Neural cell (in vitro differentiated cells): ENCODE results near the gene SYT6. TPM values are rescaled to one million over a fixed set of nuclear protein-coding genes. Genes with fewer than 3 reads are reported as not detected.

ENCODE experiments used
- H2AFZ ChIP-seq: fragments of 200-600, 300-800 bp; sonication (generic), shearing (Covaris generic); 2 replicates; pipeline ENCODE4 v1.6.0; 2014; ENCODE audit warnings: low read depth, mild to moderate bottlenecking, antibody characterized with exemption, low read length, moderate library complexity
- H3F3A ChIP-seq: fragments of 200-600 bp; shearing (Covaris generic); 2 replicates; pipeline ENCODE4 v1.6.1; 2016; ENCODE audit warnings: mild to moderate bottlenecking, moderate library complexity, mixed read lengths, antibody characterized with exemption, low read length; ENCODE audit not compliant: insufficient read depth, poor library complexity, severe bottlenecking
- H3K27ac ChIP-seq: fragments of 200-600, 300-800 bp; sonication (generic), shearing (Covaris generic); 2 replicates; pipeline ENCODE4 v1.5.1; 2014; ENCODE audit warnings: mild to moderate bottlenecking, low read length, moderate library complexity
- H3K27me3 ChIP-seq: fragments of 300-800, 200-600 bp; sonication (generic), shearing (Covaris generic); 2 replicates; pipeline ENCODE4 v1.6.0; 2014; ENCODE audit warnings: mild to moderate bottlenecking, low read depth, low read length, moderate library complexity; ENCODE audit not compliant: insufficient read depth
- H3K36me3 ChIP-seq: fragments of 300-800, 200-600 bp; sonication (generic), shearing (Covaris generic); 2 replicates; pipeline ENCODE4 v1.5.1; 2014; ENCODE audit warnings: mild to moderate bottlenecking, antibody characterized with exemption, low read length, moderate library complexity; ENCODE audit not compliant: insufficient read depth
- H3K4me2 ChIP-seq: fragments of 300-800, 200-600 bp; sonication (generic), shearing (Covaris generic); 2 replicates; pipeline ENCODE4 v1.6.0; 2014; ENCODE audit warnings: mild to moderate bottlenecking, low read length
- H3K4me3 ChIP-seq: fragments of 300-800, 200-600 bp; sonication (generic), shearing (Covaris generic); 2 replicates; pipeline ENCODE4 v1.5.1; 2014; ENCODE audit warnings: mild to moderate bottlenecking, low read length, moderate library complexity
- H3K79me2 ChIP-seq: fragments of 200-600 bp; shearing (Covaris generic); replicated peaks from 2 replicates; pipeline ENCODE4 v1.6.0; 2014; ENCODE audit warnings: mild to moderate bottlenecking, low read length, moderate library complexity; ENCODE audit not compliant: insufficient read depth
- H3K9ac ChIP-seq: fragments of 300-800, 200-600 bp; sonication (generic), shearing (Covaris generic); 2 replicates; pipeline ENCODE4 v1.6.1; 2016; ENCODE audit warnings: mild to moderate bottlenecking, low read length, mixed read lengths
- H3K9me2 ChIP-seq: fragments of 200-600 bp; shearing (Covaris generic); 2 replicates; pipeline ENCODE4 v1.6.1; 2016; ENCODE audit warnings: mild to moderate bottlenecking, low read length, mixed read lengths; ENCODE audit not compliant: insufficient read depth
- H3K9me3 ChIP-seq: fragments of 200-600, 300-800 bp; sonication (generic), shearing (Covaris generic); 2 replicates; pipeline ENCODE4 v1.6.1; 2016; ENCODE audit warnings: mild to moderate bottlenecking, mixed run types, low read length, moderate library complexity, mixed read lengths
- H4K20me1 ChIP-seq: fragments of 200-600 bp; shearing (Covaris generic); 2 replicates; pipeline ENCODE4 v1.6.1; 2016; ENCODE audit warnings: mild to moderate bottlenecking, mixed run types; ENCODE audit not compliant: insufficient read depth
- CTCF ChIP-seq: fragments of 450-650 bp; IDR thresholded peaks from 2 replicates; pipeline ENCODE4 v1.5.1; 2014; ENCODE audit warnings: antibody characterized with exemption, mild to moderate bottlenecking, moderate library complexity; ENCODE audit not compliant: poor library complexity, severe bottlenecking
- EP300 ChIP-seq: fragments of 450-650 bp; conservative IDR thresholded peaks from 2 replicates; pipeline ENCODE4 v1.6.1; 2014; ENCODE audit warnings: antibody characterized with exemption, mild to moderate bottlenecking, moderate library complexity; ENCODE audit not compliant: poor library complexity, severe bottlenecking
- EZH2 ChIP-seq: fragments of 200-600, 300-800 bp; shearing (Covaris generic), sonication (generic); IDR thresholded peaks from 2 replicates; pipeline ENCODE4 v1.6.1; 2014; ENCODE audit warnings: antibody characterized with exemption, low read length, borderline replicate concordance, mild to moderate bottlenecking; ENCODE audit not compliant: insufficient read depth, poor library complexity, severe bottlenecking
- MXI1 ChIP-seq: fragments of 450-650 bp; conservative IDR thresholded peaks from 2 replicates; pipeline ENCODE4 v1.6.1; 2014; ENCODE audit warnings: antibody characterized with exemption, mild to moderate bottlenecking; ENCODE audit not compliant: poor library complexity, severe bottlenecking
- POLR2AphosphoS5 ChIP-seq: IDR thresholded peaks from 2 replicates; pipeline ENCODE4 v1.6.1; 2012
- RAD21 ChIP-seq: fragments of 450-650 bp; conservative IDR thresholded peaks from 2 replicates; pipeline ENCODE4 v1.6.1; 2014; ENCODE audit warnings: antibody characterized with exemption, mild to moderate bottlenecking, moderate library complexity
- REST ChIP-seq: IDR thresholded peaks from 2 replicates; pipeline ENCODE4 v1.6.1; 2012; ENCODE audit warnings: borderline replicate concordance
- SMC3 ChIP-seq: fragments of 450-650 bp; conservative IDR thresholded peaks from 2 replicates; pipeline ENCODE4 v1.6.1; 2014; ENCODE audit warnings: antibody characterized with exemption, mild to moderate bottlenecking, moderate library complexity; ENCODE audit not compliant: poor library complexity
- TAF1 ChIP-seq: IDR thresholded peaks from 2 replicates; pipeline ENCODE4 v1.6.1; 2012; ENCODE audit warnings: low read depth
- polyA plus RNA-seq: library from polyadenylated mRNA; depleted of rRNA; stranded (reverse); fragments of >200 nt; gene quantifications from 2 replicates; pipeline ENCODE4 v1.2.3, GENCODE V29; 2014

The SYT6 gene
- polyA plus RNA-seq, 1 donor from 2014 or later: 8.1 TPM

GRCh38 chr1:114091711-114092110 is 62.0 kb downstream of the SYT6 start:
- TF ChIP-seq MXI1: no peak
- no peak for TF ChIP-seq REST
- no peak for TF ChIP-seq TAF1
- TF ChIP-seq SMC3: no peak
- no peak for TF ChIP-seq POLR2AphosphoS5
- no peak for TF ChIP-seq CTCF
- TF ChIP-seq RAD21: no peak
- TF ChIP-seq EP300: no peak
- TF ChIP-seq EZH2: no peak
- Histone ChIP-seq H3K27ac (no peak overlapping the region), H3K36me3 (no peaks in the 10 kb centered on the region)

GRCh38 chr1:114090738-114091505 is 62.7 kb downstream of the SYT6 start:
- no peaks in the 10 kb centered on the region for H3K79me2 ChIP-seq
- H3K4me3 ChIP-seq: no peak overlapping the region
- H3K36me3 ChIP-seq: no peaks in the 10 kb centered on the region
- no peak for TF ChIP-seq CTCF
- TF ChIP-seq EZH2: no peak
- no peak for TF ChIP-seq MXI1
- TF ChIP-seq POLR2AphosphoS5: no peak
- TF ChIP-seq RAD21: no peak
- TF ChIP-seq SMC3: no peak
- no peak for TF ChIP-seq TAF1
- TF ChIP-seq EP300: no peak
- TF ChIP-seq REST: no peak
- H2AFZ ChIP-seq: no peak overlapping the region
- no peaks in the 10 kb centered on the region for H3K27me3 ChIP-seq
- H3K9me2 ChIP-seq: no peaks in the 10 kb centered on the region
- no peaks in the 10 kb centered on the region for H4K20me1 ChIP-seq
- no peaks in the 10 kb centered on the region for H3K9me3 ChIP-seq
- no peak overlapping the region for H3K4me2 ChIP-seq
- no peak overlapping the region for H3K27ac ChIP-seq
- peaks cover 6% of the 10 kb centered on the region for H3F3A ChIP-seq
- H3K9ac ChIP-seq: no peak overlapping the region

More at GRCh38 chr1:114091711-114092110, 62.0 kb downstream of the SYT6 start:
- Histone ChIP-seq H3K4me3 (no peak overlapping the region), H3K79me2 (no peaks in the 10 kb centered on the region), H3K27me3 (no peaks in the 10 kb centered on the region), H3F3A (peaks cover 6% of the 10 kb centered on the region), H3K4me2 (no peak overlapping the region), H3K9me3 (no peaks in the 10 kb centered on the region), H3K9ac (no peak overlapping the region), H4K20me1 (no peaks in the 10 kb centered on the region), H2AFZ (no peak overlapping the region), H3K9me2 (no peaks in the 10 kb centered on the region)
